GM19351 (cell line): Measurements from ENCODE around the gene ZBTB25.

Source experiments
- ATAC-seq: cut with Tn5 transposase; IDR thresholded peaks from one replicate; pipeline ENCODE4 v1.9.1; 2021; ENCODE audit warnings: mild to moderate bottlenecking, moderate library complexity; ENCODE audit not compliant: unreplicated experiment

ZBTB25 gene

DNA sequence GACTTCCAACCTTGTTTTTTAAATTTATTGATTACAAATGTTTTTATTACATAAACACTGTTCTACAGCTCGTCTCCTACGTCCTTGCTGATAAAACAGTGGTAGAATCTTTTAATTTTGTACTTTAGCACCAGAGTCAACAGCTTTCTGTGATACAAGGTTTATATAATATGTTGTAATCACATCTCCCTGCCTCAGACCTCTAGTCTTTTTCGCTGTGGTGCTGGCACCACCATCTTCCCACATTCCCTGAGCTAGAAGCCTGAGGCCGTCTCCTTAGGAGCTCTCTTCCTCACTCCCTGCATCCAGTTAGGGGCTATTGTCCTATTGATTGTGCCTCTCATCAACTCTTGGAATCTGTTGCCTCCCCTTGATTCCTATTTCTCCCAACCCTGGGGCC lies 98.3 kb downstream of the ZBTB25 start:
- no peak for ATAC-seq

DNA sequence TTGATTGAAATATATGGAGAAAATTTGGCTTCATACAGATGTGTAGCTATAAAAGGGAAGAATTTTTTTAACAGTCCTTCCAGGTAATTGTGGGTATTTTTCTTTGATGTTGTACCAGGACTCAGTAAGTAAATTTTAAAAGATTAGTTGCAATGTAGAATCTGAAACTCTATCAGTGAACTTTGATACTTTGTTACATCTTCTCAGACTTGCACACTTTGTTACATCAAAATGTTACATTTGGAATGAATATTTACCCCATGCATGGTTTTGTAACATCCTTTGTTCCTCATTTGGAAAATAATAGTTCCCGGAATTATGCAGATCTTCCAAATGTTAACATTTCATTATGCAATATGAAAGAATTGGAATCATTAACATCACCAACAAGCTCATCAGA lies 101.7 kb downstream of the ZBTB25 start:
- no peak for ATAC-seq

DNA sequence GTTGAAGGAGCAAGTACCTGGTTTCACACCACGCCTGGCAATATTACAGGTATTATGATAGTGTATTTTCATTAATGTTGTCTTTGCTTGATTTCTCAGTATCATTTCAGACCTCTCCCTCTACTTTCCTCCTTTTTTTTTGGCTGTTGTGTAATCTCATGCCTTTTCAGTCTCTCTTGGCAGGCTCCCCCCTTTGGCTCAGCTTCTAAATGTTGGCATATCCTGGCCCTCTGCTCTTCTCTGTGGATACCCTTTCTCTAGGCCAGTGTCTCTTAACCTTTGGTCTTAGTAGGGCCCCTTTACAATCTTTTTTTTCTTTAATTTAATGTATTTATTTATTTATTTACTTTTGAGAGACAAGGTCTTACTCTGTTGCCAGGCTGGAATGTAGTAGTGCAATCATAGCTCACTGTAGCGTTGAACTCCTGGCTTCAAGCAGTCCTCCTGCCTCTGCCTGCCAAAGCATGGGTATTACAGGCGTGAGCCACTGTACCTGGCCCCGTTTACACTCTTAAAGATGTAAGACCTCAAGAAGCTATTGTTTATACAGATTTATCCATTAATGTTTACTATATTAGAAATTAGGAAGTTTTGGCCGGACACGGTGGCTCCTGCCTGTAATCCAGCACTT lies 102.7 kb downstream of the ZBTB25 start:
- ATAC-seq = no peak
